SK-N-SH (cell line): ENCODE data around the gene SPATA13.

Experiments
- CTCF ChIP-seq: fragments of 200-600 bp; sonication (generic); IDR thresholded peaks from 2 replicates; pipeline ENCODE4 v1.6.1; 2017; ENCODE audit warnings: antibody characterized with exemption, mild to moderate bottlenecking, moderate library complexity
- EP300 ChIP-seq, 2 experiments: IDR thresholded peaks; 2 replicates each; pipeline versions ENCODE4 v1.4.0 to v1.6.1; 2012; ENCODE audit warnings: borderline replicate concordance in 1 of 2, low read depth in 1 of 2, low read length in 1 of 2
- FOSL2 ChIP-seq: IDR thresholded peaks from 2 replicates; pipeline ENCODE4 v1.4.0; 2012; ENCODE audit warnings: low read depth, mild to moderate bottlenecking, moderate library complexity, borderline replicate concordance
- JUND ChIP-seq: IDR thresholded peaks from 2 replicates; pipeline ENCODE4 v1.4.0; 2012
- NRF1 ChIP-seq: IDR thresholded peaks from 2 replicates; pipeline ENCODE4 v1.6.1; 2012; ENCODE audit warnings: low read depth, mild to moderate bottlenecking, low read length
- POLR2AphosphoS5 ChIP-seq: IDR thresholded peaks from 2 replicates; pipeline ENCODE4 v1.6.1; 2012; ENCODE audit warnings: low read depth, low read length
- RAD21 ChIP-seq: IDR thresholded peaks from 2 replicates; pipeline ENCODE4 v1.6.1; 2012; ENCODE audit warnings: mild to moderate bottlenecking, low read length
- RCOR1 ChIP-seq: fragments of 150-350 bp; IDR thresholded peaks from 2 replicates; pipeline ENCODE4 v1.6.1; 2017; ENCODE audit warnings: antibody characterized with exemption, low read length
- SIN3A ChIP-seq: IDR thresholded peaks from 2 replicates; pipeline ENCODE4 v1.6.1; 2012; ENCODE audit warnings: low read depth, mild to moderate bottlenecking, low read length, moderate library complexity, borderline replicate concordance
- SMC3 ChIP-seq: IDR thresholded peaks from 2 replicates; pipeline ENCODE4 v1.6.1; 2012; ENCODE audit warnings: low read depth, low read length, improper control_type of control experiment
- TAF1 ChIP-seq: IDR thresholded peaks from 2 replicates; pipeline ENCODE4 v1.6.1; 2012; ENCODE audit warnings: low read depth, mild to moderate bottlenecking, low read length, moderate library complexity, borderline replicate concordance
- TEAD4 ChIP-seq: IDR thresholded peaks from 2 replicates; pipeline ENCODE4 v1.4.0; 2012; ENCODE audit warnings: mild to moderate bottlenecking, borderline replicate concordance; ENCODE audit not compliant: insufficient read depth

GRCh38 chr13:24175847-24176246 is 15.3 kb downstream of the SPATA13 start:
- TF ChIP-seq SMC3 (no peak), POLR2AphosphoS5 (no peak), RCOR1 (no peak), TEAD4 (no peak), CTCF (no peak), JUND (no peak), EP300 (IDR thresholded peaks at IDR 0.05; ENCODE audit: borderline replicate concordance in 1 of 2, low read depth in 1 of 2, low read length in 1 of 2) (no peak), FOSL2 (no peak), TAF1 (no peak), SIN3A (no peak), NRF1 (no peak), RAD21 (no peak)
